MCF 10A (cell line): ENCODE data around the gene GRK3. TPM values are rescaled to one million over a fixed set of nuclear protein-coding genes. Genes with fewer than 3 reads are reported as not detected.
A peak's percentile ranks its signal among the peaks of the same experiment; 100 is the strongest.
"Not testable (repeated sequence)": the region's sequence is repeated elsewhere in the genome, so short reads cannot be mapped to it uniquely, and the experiment has no call there.

Source experiments
- BruUV-seq: library from RNA; stranded (reverse); fragments of 400-500 nt; replicated peaks from 2 replicates; lab custom pipeline; 2021; lab: Mats Ljungman, UMichigan
- CTCF ChIA-PET: fragments of 300-600 bp; sonication (Branson Sonifier 250); formaldehyde crosslinking; extraction: SDS; loops from one replicate; lab custom pipeline; 2021; ENCODE audit warnings: antibody characterized with exemption, inconsistent platforms; lab: Yijun Ruan, JAX
- POLR2A ChIA-PET: fragments of 300-600, 350-650 bp; sonication (Branson Sonifier 250); formaldehyde crosslinking; extraction: SDS; loops from one replicate; lab custom pipeline; 2020; ENCODE audit warnings: antibody characterized with exemption, inconsistent platforms; lab: Yijun Ruan, JAX
- DNase-seq: peaks from one replicate; pipeline ENCODE4 v3.0.0-alpha.2; 2018; ENCODE audit not compliant: unreplicated experiment
- H3K27ac Mint-ChIP-seq: one replicate; pipeline ENCODE4 v1.8.0; 2022; ENCODE audit warnings: mild to moderate bottlenecking, low read depth, mixed read lengths; ENCODE audit not compliant: unreplicated experiment
- H3K27me3 Mint-ChIP-seq: one replicate; pipeline ENCODE4 v1.8.0; 2022; ENCODE audit warnings: mixed read lengths; ENCODE audit not compliant: insufficient read depth, unreplicated experiment
- H3K36me3 Mint-ChIP-seq: one replicate; pipeline ENCODE4 v1.8.0; 2022; ENCODE audit warnings: mild to moderate bottlenecking, moderate library complexity, mixed read lengths; ENCODE audit not compliant: insufficient read depth, unreplicated experiment
- H3K4me1 Mint-ChIP-seq: one replicate; pipeline ENCODE4 v1.8.0; 2022; ENCODE audit warnings: mixed read lengths; ENCODE audit not compliant: insufficient read depth, unreplicated experiment
- H3K4me3 Mint-ChIP-seq: one replicate; pipeline ENCODE4 v1.8.0; 2022; ENCODE audit warnings: mild to moderate bottlenecking, moderate library complexity, mixed read lengths; ENCODE audit not compliant: unreplicated experiment
- H3K9me3 Mint-ChIP-seq: one replicate; pipeline ENCODE4 v1.8.0; 2022; ENCODE audit warnings: mixed read lengths; ENCODE audit not compliant: unreplicated experiment
- intact Hi-C: fragments of 100-400 bp; cut with micrococcal nuclease; formaldehyde crosslinking; loops from 2 replicates; pipeline ENCODE4 v1.14.1; 2022
- total RNA-seq: library from RNA; stranded (reverse); gene quantifications from 2 replicates; pipeline ENCODE4 v1.2.3, GENCODE V29; 2022
- TF ChIP-seq, protein P1 (sequence below): fragments of 200-600 bp; IDR thresholded peaks from one replicate; pipeline ENCODE4 v1.8.0; 2022; ENCODE audit warnings: antibody characterized with exemption, mild to moderate bottlenecking; ENCODE audit not compliant: unreplicated experiment

The GRK3 gene
- total RNA-seq, 1 experiment from 2014 or later, result 7.9 TPM

DNA sequence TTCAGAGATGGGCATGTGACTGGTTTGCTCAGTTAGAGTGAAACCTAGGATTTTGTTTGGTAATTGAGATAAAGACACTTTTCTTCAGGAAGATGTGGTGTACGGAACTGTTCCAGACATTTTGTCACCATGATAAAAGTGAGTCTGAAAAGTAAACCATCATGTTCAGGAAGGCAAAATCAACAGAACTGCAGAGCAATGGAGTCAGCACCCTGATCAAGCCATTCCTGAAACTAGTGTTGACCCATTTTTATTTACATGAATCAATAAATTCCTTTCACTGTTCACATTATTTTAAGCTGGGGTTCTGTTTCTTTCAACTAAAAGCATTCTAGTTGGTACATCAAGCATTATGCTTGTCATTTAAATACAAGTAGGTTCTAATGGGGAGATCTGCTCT lies 35.4 kb upstream of the GRK3 start:
- POLR2A ChIA-PET, intact Hi-C loops, BruUV-seq, H3K27me3 Mint-ChIP-seq, CTCF ChIA-PET, H3K4me3 Mint-ChIP-seq, H3K36me3 Mint-ChIP-seq, DNase-seq, H3K4me1 Mint-ChIP-seq, H3K27ac Mint-ChIP-seq: not testable (repeated sequence)
- H3K9me3 Mint-ChIP-seq, result peaks cover 15% of the 10 kb centered on the region

GRCh38 chr22:25529541-25530137 lies 34.8 kb upstream of the GRK3 start:
- H3K27ac Mint-ChIP-seq, H3K4me1 Mint-ChIP-seq, H3K36me3 Mint-ChIP-seq, H3K4me3 Mint-ChIP-seq, BruUV-seq, H3K27me3 Mint-ChIP-seq, intact Hi-C loops, POLR2A ChIA-PET, CTCF ChIA-PET: not testable (repeated sequence)
- H3K9me3 Mint-ChIP-seq, result peaks cover 15% of the 10 kb centered on the region
- peak; percentile 55 for DNase-seq

- H3K9me3 Mint-ChIP-seq, POLR2A ChIA-PET, H3K36me3 Mint-ChIP-seq, H3K27me3 Mint-ChIP-seq, H3K4me1 Mint-ChIP-seq, intact Hi-C loops, DNase-seq, H3K4me3 Mint-ChIP-seq, BruUV-seq, H3K27ac Mint-ChIP-seq: not testable (repeated sequence)
- CTCF ChIA-PET, result interaction anchor here (0.6 kb wide), 1 partner anchor 84 kb away, joined by 3 read pairs; no protein-coding TSS in a partner anchor
These were observed 32.8 kb upstream of the GRK3 start for GRCh38 chr22:25531677-25532076.

DNA sequence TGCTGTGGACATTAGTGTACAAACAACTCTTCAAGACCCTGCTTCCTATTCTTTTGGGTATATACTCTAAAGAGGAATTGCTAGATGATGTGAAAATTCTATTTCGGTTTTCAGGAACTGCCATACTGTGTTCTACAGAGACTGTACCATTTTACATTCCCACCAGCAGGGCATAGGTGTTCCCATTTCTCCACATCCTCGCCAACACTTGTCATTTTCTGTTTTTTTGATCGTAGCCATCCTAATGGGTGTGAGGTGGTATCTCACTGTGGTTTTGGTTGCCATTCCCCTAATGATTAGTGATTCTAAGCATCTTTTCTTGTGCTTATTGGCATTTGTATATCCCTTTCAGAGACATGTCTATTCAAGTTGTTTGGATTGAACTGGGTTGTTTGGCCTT lies 29.8 kb upstream of the GRK3 start:
- no peak overlapping the region for H3K27ac Mint-ChIP-seq
- intact Hi-C loops, result no loop called here
- ChIA-PET CTCF (interaction anchor here (0.7 kb wide), 1 partner anchor 168 kb away, joined by 3 read pairs; no protein-coding TSS in a partner anchor), POLR2A (no interaction called here)
- no peak for DNase-seq
- no TSS peak for BruUV-seq
- peaks cover 5% of the 10 kb centered on the region for H3K4me1 Mint-ChIP-seq
- TF ChIP-seq, protein P1, sequence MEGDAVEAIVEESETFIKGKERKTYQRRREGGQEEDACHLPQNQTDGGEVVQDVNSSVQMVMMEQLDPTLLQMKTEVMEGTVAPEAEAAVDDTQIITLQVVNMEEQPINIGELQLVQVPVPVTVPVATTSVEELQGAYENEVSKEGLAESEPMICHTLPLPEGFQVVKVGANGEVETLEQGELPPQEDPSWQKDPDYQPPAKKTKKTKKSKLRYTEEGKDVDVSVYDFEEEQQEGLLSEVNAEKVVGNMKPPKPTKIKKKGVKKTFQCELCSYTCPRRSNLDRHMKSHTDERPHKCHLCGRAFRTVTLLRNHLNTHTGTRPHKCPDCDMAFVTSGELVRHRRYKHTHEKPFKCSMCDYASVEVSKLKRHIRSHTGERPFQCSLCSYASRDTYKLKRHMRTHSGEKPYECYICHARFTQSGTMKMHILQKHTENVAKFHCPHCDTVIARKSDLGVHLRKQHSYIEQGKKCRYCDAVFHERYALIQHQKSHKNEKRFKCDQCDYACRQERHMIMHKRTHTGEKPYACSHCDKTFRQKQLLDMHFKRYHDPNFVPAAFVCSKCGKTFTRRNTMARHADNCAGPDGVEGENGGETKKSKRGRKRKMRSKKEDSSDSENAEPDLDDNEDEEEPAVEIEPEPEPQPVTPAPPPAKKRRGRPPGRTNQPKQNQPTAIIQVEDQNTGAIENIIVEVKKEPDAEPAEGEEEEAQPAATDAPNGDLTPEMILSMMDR, result no peak
- H3K27me3 Mint-ChIP-seq, result no peaks in the 10 kb centered on the region
- H3K9me3 Mint-ChIP-seq, result peaks cover 8% of the 10 kb centered on the region
- H3K36me3 Mint-ChIP-seq, result peaks cover 6% of the 10 kb centered on the region
- H3K4me3 Mint-ChIP-seq, result no peak overlapping the region

GRCh38 chr22:25536589-25536988 lies 27.9 kb upstream of the GRK3 start:
- BruUV-seq, result no TSS peak
- intact Hi-C loops, result no loop called here
- Mint-ChIP-seq H3K27me3 (no peaks in the 10 kb centered on the region), H3K9me3 (no peaks in the 10 kb centered on the region), H3K36me3 (peaks cover 6% of the 10 kb centered on the region), H3K4me1 (no peaks in the 10 kb centered on the region), H3K4me3 (no peak overlapping the region), H3K27ac (no peak overlapping the region)
- POLR2A ChIA-PET, result interaction anchor here (0.7 kb wide), 1 partner anchor 730 kb away, joined by 3 read pairs; no protein-coding TSS in a partner anchor
- DNase-seq, result no peak
- TF ChIP-seq, protein P1, result no peak
- CTCF ChIA-PET, result no interaction called here
